Subcutaneous adipose tissue (tissue), 4 donors: ENCODE results near the gene GRID1. TPM values are rescaled to one million over a fixed set of nuclear protein-coding genes. Genes with fewer than 3 reads are reported as not detected.

Experiments used
- CTCF ChIP-seq: fragments of 450-650 bp; IDR thresholded peaks from one replicate; pipeline ENCODE4 v1.5.1; 2016; ENCODE audit warnings: low read depth, mild to moderate bottlenecking, control low read depth, antibody characterized with exemption, moderate library complexity
- total RNA-seq, 4 donors: library from RNA; depleted of rRNA; stranded (reverse); fragments of >200 nt; gene quantifications; one replicate each; pipeline ENCODE4 v1.1.0, GENCODE V29; 2016

GRID1 gene
- total RNA-seq, 4 donors from 2014 or later: 0.49 to 2.0 (median 1.1) TPM

GRCh38 chr10:86299562-86299961 lies 67.0 kb downstream of the GRID1 start:
- TF ChIP-seq CTCF: no peak

- no peak for TF ChIP-seq CTCF
Measured at GRCh38 chr10:86298501-86299001, 68.0 kb downstream of the GRID1 start.

- no peak for TF ChIP-seq CTCF
Measured at GRCh38 chr10:86295791-86296190, 70.8 kb downstream of the GRID1 start.

GRCh38 chr10:86295351-86295750 lies 71.2 kb downstream of the GRID1 start:
- no peak for TF ChIP-seq CTCF

- no peak for TF ChIP-seq CTCF
Measured at GRCh38 chr10:86294346-86295265, 72.0 kb downstream of the GRID1 start.

- no peak for TF ChIP-seq CTCF
Measured at GRCh38 chr10:86293396-86293791, 73.2 kb downstream of the GRID1 start.
